ENCODE measurements around the gene TMEM242. TPM values are rescaled to one million over a fixed set of nuclear protein-coding genes. Genes with fewer than 3 reads are reported as not detected.
"Not testable (repeated sequence)": the region's sequence is repeated elsewhere in the genome, so short reads cannot be mapped to it uniquely, and the experiment has no call there.

TMEM242 gene
- total RNA-seq, 1 donor, result 6.2 TPM

DNA sequence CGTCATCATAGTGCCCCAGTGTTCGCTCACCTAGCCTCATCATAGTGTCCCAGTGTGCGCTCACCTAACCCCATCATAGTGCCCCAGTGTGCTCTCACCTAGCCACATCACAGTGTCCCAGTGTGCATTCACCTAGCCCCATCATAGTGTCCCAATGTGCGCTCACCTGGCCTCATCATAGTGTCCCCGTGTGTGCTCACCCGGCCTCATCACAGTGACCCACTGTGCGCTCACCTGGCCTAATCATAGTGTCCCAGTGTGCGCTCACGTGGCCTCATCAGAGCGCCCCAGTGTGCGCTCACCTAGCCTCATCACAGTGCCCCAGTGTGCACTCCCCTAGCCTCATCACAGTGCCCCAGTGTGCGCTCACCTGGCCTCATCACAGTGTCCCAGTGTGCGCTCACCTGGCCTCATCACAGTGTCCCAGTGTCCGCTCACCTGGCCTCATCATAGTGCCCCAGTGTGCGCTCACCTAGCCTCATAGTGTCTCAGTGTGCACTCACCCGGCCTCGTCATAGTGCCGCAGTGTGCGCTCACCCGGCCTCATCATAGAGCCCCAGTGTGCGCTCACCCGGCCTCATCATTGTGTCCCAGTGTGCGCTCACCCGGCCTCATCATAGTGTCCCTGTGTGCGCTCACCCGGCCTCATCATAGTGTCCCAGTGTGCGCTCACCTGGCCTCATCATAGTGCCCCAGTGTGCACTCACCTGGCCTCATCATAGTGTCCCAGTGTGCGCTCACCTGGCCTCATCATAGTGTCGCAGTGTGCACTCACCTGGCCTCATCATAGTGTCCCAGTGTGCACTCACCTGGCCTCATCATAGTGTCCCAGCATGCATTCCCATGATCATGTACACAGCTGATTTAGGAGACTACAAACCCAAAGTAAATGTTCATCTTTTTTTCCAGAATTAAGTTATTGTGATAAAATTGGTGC lies 9.5 kb downstream of the TMEM242 start:
- no peak for DNase-seq (ENCODE audit: insufficient read length, low spot score, missing footprints)
- Histone ChIP-seq H3K79me2 (ENCODE audit: insufficient read depth, low read length) (no peaks in the 10 kb centered on the region), H3K36me3 (ENCODE audit: insufficient read depth, low read length) (peaks cover 42% of the 10 kb centered on the region), H2AFZ (ENCODE audit: low read length) (no peak overlapping the region), H3K4me2 (ENCODE audit: insufficient read depth, low read length) (no peak overlapping the region), H3K4me1 (ENCODE audit: insufficient read depth, low read length) (peaks cover 10% of the 10 kb centered on the region), H3K27me3 (ENCODE audit: insufficient read depth, low read length) (no peaks in the 10 kb centered on the region), H4K20me1 (ENCODE audit: insufficient read depth, low read length) (no peaks in the 10 kb centered on the region), H3K27ac (ENCODE audit: low read depth, low read length) (no peak overlapping the region), H3K4me3 (ENCODE audit: insufficient read depth, low read length) (no peak overlapping the region), H3K9me3 (ENCODE audit: low read depth, low read length) (no peaks in the 10 kb centered on the region)
- TF ChIP-seq, protein P1, sequence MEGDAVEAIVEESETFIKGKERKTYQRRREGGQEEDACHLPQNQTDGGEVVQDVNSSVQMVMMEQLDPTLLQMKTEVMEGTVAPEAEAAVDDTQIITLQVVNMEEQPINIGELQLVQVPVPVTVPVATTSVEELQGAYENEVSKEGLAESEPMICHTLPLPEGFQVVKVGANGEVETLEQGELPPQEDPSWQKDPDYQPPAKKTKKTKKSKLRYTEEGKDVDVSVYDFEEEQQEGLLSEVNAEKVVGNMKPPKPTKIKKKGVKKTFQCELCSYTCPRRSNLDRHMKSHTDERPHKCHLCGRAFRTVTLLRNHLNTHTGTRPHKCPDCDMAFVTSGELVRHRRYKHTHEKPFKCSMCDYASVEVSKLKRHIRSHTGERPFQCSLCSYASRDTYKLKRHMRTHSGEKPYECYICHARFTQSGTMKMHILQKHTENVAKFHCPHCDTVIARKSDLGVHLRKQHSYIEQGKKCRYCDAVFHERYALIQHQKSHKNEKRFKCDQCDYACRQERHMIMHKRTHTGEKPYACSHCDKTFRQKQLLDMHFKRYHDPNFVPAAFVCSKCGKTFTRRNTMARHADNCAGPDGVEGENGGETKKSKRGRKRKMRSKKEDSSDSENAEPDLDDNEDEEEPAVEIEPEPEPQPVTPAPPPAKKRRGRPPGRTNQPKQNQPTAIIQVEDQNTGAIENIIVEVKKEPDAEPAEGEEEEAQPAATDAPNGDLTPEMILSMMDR (IDR thresholded peaks at IDR 0.05; ENCODE audit: extremely low read depth, low read depth, low read length), result no peak

DNA sequence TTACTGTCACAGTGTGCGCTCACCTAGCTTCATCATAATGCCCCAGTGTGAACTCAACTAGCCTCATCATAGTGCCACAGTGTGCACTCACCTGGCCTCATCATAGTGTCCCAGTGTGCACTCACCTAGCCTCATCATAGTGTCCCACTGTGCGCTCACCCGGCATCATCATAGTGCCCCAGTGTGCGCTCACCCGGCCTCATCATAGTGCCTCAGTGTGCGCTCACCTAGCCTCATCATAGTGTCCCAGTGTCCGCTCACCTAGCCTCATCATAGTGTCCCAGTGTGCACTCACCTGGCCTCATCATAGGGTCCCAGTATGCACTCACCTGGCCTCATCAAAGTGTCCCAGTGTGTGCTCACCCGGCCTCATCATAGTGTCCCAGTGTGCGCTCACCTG lies 10.6 kb downstream of the TMEM242 start:
- DNase-seq (ENCODE audit: insufficient read length, low spot score, missing footprints), result no peak
- Histone ChIP-seq H3K27me3 (ENCODE audit: insufficient read depth, low read length) (no peaks in the 10 kb centered on the region), H3K4me1 (ENCODE audit: insufficient read depth, low read length) (peaks cover 10% of the 10 kb centered on the region), H4K20me1 (ENCODE audit: insufficient read depth, low read length) (no peaks in the 10 kb centered on the region), H3K36me3 (ENCODE audit: insufficient read depth, low read length) (peaks cover 32% of the 10 kb centered on the region), H3K9me3 (ENCODE audit: low read depth, low read length) (no peaks in the 10 kb centered on the region), H3K27ac (ENCODE audit: low read depth, low read length) (no peak overlapping the region), H2AFZ (ENCODE audit: low read length) (no peak overlapping the region), H3K4me2 (ENCODE audit: insufficient read depth, low read length) (no peak overlapping the region), H3K4me3 (ENCODE audit: insufficient read depth, low read length) (no peak overlapping the region), H3K79me2 (ENCODE audit: insufficient read depth, low read length) (no peaks in the 10 kb centered on the region)
- TF ChIP-seq, protein P1 (IDR thresholded peaks at IDR 0.05; ENCODE audit: extremely low read depth, low read depth, low read length), result no peak

DNA sequence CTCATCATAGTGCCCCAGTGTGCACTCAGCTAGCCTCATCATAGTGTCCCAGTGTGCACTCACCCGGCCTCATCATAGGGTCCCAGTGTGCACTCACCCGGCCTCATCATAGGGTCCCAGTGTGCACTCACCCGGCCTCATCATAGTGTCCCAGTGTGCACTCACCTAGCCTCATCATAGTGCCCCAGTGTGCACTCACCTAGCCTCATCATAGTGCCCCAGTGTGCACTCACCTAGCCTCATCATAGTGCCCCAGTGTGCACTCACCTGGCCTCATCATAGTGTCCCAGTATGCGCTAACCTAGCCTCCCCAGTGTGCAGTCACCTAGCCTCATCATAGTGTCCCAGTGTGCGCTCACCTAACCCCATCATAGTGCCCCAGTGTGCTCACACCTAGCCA lies 12.6 kb downstream of the TMEM242 start:
- DNase-seq (ENCODE audit: insufficient read length, low spot score, missing footprints); H3K4me2 ChIP-seq (ENCODE audit: insufficient read depth, low read length); H3K27me3 ChIP-seq (ENCODE audit: insufficient read depth, low read length); H4K20me1 ChIP-seq (ENCODE audit: insufficient read depth, low read length); H3K4me3 ChIP-seq (ENCODE audit: insufficient read depth, low read length); H3K27ac ChIP-seq (ENCODE audit: low read depth, low read length); H3K9me3 ChIP-seq (ENCODE audit: low read depth, low read length); H3K4me1 ChIP-seq (ENCODE audit: insufficient read depth, low read length); H3K79me2 ChIP-seq (ENCODE audit: insufficient read depth, low read length); H2AFZ ChIP-seq (ENCODE audit: low read length): not testable (repeated sequence)
- peaks cover 30% of the 10 kb centered on the region for H3K36me3 ChIP-seq (ENCODE audit: insufficient read depth, low read length)

DNA sequence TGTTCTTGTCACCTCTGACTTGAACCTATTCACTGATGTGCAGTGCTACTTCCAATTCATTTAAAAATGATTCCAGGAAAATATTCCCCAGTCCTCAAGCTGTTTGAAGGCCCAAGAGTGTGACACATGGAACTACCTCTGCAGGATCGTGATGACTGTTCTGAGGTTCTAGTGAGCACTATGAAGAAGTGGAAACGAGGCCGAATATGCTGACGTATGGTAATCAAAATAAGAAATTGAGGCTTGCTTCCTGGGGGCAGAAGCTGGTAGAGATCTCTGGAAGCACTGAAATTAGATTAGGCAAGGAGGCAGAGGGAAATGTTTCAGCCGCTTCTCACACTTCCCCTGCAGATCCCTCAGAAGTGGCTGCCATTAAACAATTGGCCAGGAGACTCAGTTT lies 15.7 kb downstream of the TMEM242 start:
- H3K9me3 ChIP-seq (ENCODE audit: low read depth, low read length), result no peaks in the 10 kb centered on the region
- no peak overlapping the region for H2AFZ ChIP-seq (ENCODE audit: low read length)
- no peak overlapping the region for H3K4me2 ChIP-seq (ENCODE audit: insufficient read depth, low read length)
- peaks cover 11% of the 10 kb centered on the region for H3K4me1 ChIP-seq (ENCODE audit: insufficient read depth, low read length)
- H3K4me3 ChIP-seq (ENCODE audit: insufficient read depth, low read length), result no peak overlapping the region
- H3K36me3 ChIP-seq (ENCODE audit: insufficient read depth, low read length), result peaks cover 11% of the 10 kb centered on the region
- DNase-seq (ENCODE audit: insufficient read length, low spot score, missing footprints), result no peak
- no peak overlapping the region for H3K27ac ChIP-seq (ENCODE audit: low read depth, low read length)
- H4K20me1 ChIP-seq (ENCODE audit: insufficient read depth, low read length), result peaks cover 5% of the 10 kb centered on the region
- TF ChIP-seq, protein P1 (IDR thresholded peaks at IDR 0.05; ENCODE audit: extremely low read depth, low read depth, low read length), result no peak
- H3K27me3 ChIP-seq (ENCODE audit: insufficient read depth, low read length), result no peaks in the 10 kb centered on the region
- peaks cover 2% of the 10 kb centered on the region for H3K79me2 ChIP-seq (ENCODE audit: insufficient read depth, low read length)
